ENCODE data around the gene NCOA3.

Gene NCOA3

DNA sequence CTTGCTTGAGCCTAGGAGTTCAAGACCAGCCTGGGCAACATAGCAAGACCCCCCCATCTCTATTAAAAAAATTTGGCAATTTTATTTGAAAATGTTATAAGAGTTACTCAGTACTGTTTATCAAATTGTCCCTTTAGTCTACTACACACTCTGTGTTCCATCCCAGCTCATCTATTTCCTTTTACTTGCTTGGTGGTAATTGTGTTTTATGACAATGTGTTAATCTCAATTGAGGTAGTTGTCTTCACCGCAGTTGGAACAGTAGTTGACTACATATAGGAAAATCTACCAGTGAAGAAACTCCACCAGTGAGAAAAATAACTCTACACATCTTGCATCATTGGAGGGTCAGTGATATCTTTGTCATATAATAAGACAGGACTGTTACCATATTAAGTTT is 8.0 kb downstream of the NCOA3 start:
- no peak overlapping the region for H3K27ac Mint-ChIP-seq
- TF ChIP-seq, protein P1, sequence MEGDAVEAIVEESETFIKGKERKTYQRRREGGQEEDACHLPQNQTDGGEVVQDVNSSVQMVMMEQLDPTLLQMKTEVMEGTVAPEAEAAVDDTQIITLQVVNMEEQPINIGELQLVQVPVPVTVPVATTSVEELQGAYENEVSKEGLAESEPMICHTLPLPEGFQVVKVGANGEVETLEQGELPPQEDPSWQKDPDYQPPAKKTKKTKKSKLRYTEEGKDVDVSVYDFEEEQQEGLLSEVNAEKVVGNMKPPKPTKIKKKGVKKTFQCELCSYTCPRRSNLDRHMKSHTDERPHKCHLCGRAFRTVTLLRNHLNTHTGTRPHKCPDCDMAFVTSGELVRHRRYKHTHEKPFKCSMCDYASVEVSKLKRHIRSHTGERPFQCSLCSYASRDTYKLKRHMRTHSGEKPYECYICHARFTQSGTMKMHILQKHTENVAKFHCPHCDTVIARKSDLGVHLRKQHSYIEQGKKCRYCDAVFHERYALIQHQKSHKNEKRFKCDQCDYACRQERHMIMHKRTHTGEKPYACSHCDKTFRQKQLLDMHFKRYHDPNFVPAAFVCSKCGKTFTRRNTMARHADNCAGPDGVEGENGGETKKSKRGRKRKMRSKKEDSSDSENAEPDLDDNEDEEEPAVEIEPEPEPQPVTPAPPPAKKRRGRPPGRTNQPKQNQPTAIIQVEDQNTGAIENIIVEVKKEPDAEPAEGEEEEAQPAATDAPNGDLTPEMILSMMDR (IDR thresholded peaks at IDR 0.05), result no peak
- peaks cover 28% of the 10 kb centered on the region for H3K36me3 Mint-ChIP-seq (ENCODE audit: low read depth)
- peaks cover 16% of the 10 kb centered on the region for H3K4me1 Mint-ChIP-seq
- H3K9me3 Mint-ChIP-seq, result no peaks in the 10 kb centered on the region
- no peak for DNase-seq
- H3K27me3 Mint-ChIP-seq (ENCODE audit: low read depth, poor library complexity), result no peaks in the 10 kb centered on the region
- H3K4me3 Mint-ChIP-seq, result no peak overlapping the region

DNA sequence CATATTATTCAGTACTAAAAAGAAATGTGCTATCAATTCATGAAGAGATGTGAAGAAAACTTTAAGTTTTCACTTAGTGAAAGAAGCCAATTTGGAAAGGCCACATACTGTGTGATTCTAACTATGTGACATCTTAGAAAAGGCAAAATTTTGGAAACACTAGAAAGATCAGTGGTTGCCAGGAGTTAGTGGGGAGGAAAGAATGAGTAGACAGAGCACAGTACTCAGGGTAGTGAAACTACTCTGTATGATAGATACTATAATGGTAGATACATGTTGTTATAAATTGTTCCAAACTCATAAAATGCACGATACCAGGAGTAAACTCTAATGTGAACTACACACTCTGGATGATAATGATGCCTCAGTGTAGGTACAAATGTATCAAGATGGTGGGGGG is 14.2 kb downstream of the NCOA3 start:
- Mint-ChIP-seq H3K4me1 (peaks cover 7% of the 10 kb centered on the region), H3K27me3 (ENCODE audit: low read depth, poor library complexity) (no peaks in the 10 kb centered on the region), H3K36me3 (ENCODE audit: low read depth) (peaks cover 51% of the 10 kb centered on the region), H3K9me3 (peaks cover 23% of the 10 kb centered on the region), H3K27ac (peak overlapping the region; percentile 3), H3K4me3 (no peak overlapping the region)
- DNase-seq, result no peak
- TF ChIP-seq, protein P1 (IDR thresholded peaks at IDR 0.05), result no peak

DNA sequence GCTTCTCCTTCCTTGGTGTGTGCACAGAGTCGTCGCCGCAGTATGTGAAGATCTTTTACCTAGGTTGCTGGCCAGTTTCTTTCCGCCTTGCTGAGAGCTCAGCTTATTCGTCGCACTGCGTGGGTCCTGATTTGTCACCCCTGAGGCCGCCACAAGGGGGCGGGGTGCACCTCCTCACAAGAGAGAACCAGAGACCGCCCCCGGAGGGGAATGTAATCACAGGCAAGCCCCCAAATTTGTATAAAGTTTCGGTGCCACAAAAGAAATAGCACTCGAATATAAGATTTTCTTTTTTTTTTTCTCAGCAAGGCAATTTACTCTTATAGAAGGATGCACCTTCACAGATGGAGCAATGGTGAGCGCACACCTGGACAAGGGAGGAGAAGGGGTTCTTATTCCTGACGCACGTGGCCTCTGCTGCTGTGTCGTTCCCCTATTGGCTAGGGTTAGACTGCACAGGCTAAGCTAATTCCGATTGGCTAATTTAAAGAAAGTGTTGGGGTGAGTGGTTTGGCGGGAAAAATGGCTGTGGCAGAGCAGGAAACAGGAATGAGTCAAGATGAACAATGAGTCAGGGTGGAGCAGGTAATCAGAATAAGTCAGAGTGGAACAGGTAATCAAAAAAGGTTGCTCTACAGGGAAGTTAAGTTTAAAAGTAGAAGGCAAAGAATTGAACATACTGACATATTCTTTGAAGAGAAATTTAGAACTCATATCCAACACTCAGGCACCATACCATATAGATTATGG is 19.5 kb downstream of the NCOA3 start:
- H3K9me3 Mint-ChIP-seq, result peaks cover 63% of the 10 kb centered on the region
- peaks cover 7% of the 10 kb centered on the region for H3K4me1 Mint-ChIP-seq
- DNase-seq, result peak; percentile 15
- H3K27me3 Mint-ChIP-seq (ENCODE audit: low read depth, poor library complexity), result no peaks in the 10 kb centered on the region
- H3K36me3 Mint-ChIP-seq (ENCODE audit: low read depth), result peaks cover 70% of the 10 kb centered on the region
- H3K27ac Mint-ChIP-seq, result no peak overlapping the region
- no peak overlapping the region for H3K4me3 Mint-ChIP-seq
- TF ChIP-seq, protein P1 (IDR thresholded peaks at IDR 0.05), result no peak

DNA sequence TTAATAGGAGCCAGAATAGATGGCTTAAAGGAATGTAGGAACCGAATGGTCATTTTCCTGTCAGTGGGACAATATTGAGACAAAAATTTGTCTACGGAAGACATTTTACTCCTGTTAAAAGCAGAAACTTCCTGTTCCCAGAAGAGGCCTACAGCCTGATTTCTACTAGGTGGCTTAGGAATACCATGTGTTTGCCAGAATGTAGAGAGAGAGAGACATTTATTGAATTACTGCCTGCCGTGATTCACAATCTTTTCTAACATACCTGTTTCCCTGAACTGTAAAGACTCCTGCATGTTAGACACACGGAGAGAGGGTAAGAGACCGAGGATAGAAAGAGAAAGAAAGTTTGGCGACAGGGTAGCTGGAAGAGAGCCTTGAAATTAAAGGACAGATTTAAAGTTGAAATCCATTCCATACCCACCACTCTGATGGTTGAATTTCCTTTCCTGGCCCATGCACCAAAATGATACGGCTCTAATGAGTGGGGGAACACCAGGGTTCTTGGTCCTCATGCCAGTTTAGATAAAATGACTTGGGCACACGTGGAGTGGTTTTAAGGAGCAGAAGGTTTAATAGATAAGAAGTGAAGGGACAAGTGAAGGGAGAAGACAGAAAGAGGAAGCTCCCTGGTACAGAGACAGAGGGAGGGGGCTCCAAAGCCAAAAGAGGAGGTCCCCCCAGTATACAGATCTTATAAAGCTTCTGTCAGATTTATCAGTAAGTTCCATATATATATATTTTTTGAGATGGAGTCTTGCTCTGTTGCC is 22.5 kb downstream of the NCOA3 start:
- H3K27ac Mint-ChIP-seq, result no peak overlapping the region
- no peak overlapping the region for H3K4me3 Mint-ChIP-seq
- TF ChIP-seq, protein P1 (IDR thresholded peaks at IDR 0.05), result no peak
- H3K4me1 Mint-ChIP-seq, result peaks cover 7% of the 10 kb centered on the region
- peaks cover 74% of the 10 kb centered on the region for H3K36me3 Mint-ChIP-seq (ENCODE audit: low read depth)
- H3K9me3 Mint-ChIP-seq, result peaks cover 70% of the 10 kb centered on the region
- no peak for DNase-seq
- H3K27me3 Mint-ChIP-seq (ENCODE audit: low read depth, poor library complexity), result no peaks in the 10 kb centered on the region

DNA sequence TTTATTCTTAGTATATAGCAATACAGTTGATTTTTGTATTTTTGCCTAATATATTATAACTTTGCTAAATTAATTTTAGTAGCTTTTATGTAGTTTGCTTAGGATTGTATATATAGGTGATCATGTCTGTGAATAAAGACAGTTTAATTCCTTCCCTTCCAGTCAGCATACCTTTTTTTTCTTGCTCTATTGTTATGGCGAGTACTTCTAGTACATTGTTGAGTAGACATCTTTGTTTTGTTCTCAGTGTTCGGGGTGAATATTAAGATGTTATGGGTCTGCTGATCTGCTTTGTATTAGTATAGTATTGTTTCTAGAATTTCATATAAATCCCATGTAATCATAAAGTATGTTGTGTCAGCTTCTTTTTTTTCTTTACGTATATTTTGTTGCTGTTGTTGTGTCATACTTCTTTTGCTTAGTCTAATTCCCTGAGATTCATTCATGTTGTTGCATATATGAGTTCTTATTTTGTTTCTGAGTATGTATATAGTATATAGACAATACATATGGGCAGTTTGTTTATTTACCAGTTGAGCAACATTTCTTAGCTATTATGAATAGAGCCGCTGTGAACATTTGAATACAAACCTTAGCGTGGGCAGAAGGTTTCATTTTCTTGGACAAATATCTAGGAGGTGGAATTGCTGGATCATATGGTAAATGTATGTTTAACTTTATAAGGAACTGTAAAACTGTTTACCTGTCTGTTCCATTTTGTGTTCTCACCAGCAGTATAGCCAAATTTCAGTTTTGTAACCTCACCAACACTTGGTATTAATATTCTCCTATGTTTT is 25.5 kb downstream of the NCOA3 start:
- Mint-ChIP-seq H3K4me3 (no peak overlapping the region), H3K27me3 (ENCODE audit: low read depth, poor library complexity) (peaks cover 3% of the 10 kb centered on the region), H3K4me1 (peaks cover 9% of the 10 kb centered on the region), H3K9me3 (peaks cover 44% of the 10 kb centered on the region), H3K36me3 (ENCODE audit: low read depth) (peaks cover 60% of the 10 kb centered on the region), H3K27ac (no peak overlapping the region)
- no peak for DNase-seq
- TF ChIP-seq, protein P1 (IDR thresholded peaks at IDR 0.05), result no peak

Data from nephron progenitor cell (in vitro differentiated cells).